WTC11 (cell line): ENCODE results near the gene PTGFR.

Source experiments
- TF ChIP-seq, protein P1 (sequence below): sonication (generic); formaldehyde crosslinking; conservative IDR thresholded peaks from 2 replicates; pipeline ENCODE4 v1.8.1; 2022; ENCODE audit warnings: mild to moderate bottlenecking, missing genetic modification reagents
- TF ChIP-seq, protein P2 (sequence below): sonication (generic); formaldehyde crosslinking; IDR thresholded peaks from 2 replicates; pipeline ENCODE4 v1.8.0; 2022; ENCODE audit warnings: mild to moderate bottlenecking, missing genetic modification reagents

GRCh38 chr1:78561856-78562255, 71.1 kb downstream of the PTGFR start:
- TF ChIP-seq, protein P1, sequence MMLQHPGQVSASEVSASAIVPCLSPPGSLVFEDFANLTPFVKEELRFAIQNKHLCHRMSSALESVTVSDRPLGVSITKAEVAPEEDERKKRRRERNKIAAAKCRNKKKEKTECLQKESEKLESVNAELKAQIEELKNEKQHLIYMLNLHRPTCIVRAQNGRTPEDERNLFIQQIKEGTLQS (CRISPR knock-in tag), result no peak
- TF ChIP-seq, protein P2, sequence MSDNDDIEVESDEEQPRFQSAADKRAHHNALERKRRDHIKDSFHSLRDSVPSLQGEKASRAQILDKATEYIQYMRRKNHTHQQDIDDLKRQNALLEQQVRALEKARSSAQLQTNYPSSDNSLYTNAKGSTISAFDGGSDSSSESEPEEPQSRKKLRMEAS (CRISPR knock-in tag), result no peak
